HG03139 (cell line): Measurements from ENCODE around the gene BMP6.
"Not testable (repeated sequence)": the region's sequence is repeated elsewhere in the genome, so short reads cannot be mapped to it uniquely, and the experiment has no call there.

Source experiments
- ATAC-seq: cut with Tn5 transposase; IDR thresholded peaks from one replicate; pipeline ENCODE4 v1.9.1; 2021; ENCODE audit not compliant: unreplicated experiment

Gene BMP6

GRCh38 chr6:7786214-7786661 is 60.3 kb downstream of the BMP6 start:
- ATAC-seq: no peak

- no peak for ATAC-seq
Measured at GRCh38 chr6:7787137-7787608, 61.3 kb downstream of the BMP6 start.

- ATAC-seq: no peak
Measured at GRCh38 chr6:7787731-7788130, 61.8 kb downstream of the BMP6 start.

DNA sequence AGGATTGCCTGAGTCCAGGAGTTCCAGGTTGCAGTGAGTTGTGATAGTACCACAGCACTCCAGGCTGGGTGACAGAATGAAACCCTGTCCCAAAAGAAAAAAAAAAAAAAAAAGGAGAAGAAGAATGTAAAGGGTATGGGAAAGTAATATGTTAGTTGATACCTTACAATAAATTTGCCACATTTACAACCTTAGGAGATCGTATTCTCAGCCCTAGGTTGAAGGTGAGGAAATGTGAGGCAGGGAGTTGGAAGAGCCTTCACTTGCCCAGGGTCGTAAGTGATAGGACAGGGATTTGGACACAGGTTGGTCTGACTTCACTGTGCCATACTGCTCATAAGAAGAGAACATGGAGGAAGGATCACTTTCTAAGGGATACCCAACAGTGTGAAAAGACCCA is 68.6 kb downstream of the BMP6 start:
- ATAC-seq: no peak

GRCh38 chr6:7797386-7797785 is 71.5 kb downstream of the BMP6 start:
- no peak for ATAC-seq

GRCh38 chr6:7798751-7799150 is 72.9 kb downstream of the BMP6 start:
- ATAC-seq: no peak

DNA sequence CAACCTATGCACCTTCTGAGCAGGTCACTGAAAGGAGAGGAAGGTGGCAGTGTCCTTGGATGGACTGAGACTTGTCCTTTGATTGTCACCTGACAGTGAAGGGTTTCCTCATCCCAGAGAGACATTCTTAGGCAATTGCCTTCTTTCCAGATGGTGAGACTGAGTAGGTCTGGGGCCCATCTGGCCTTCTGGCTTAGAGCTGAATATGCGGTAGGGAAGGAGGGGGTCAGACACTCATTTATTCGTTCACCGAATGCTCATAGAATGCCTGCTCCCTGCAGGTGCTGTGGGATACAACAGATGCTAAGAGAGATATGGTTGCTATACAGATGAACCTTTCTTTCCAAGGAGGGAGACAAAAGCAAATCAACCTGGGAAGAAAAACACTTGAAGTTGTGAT is 76.8 kb downstream of the BMP6 start:
- ATAC-seq: no peak

DNA sequence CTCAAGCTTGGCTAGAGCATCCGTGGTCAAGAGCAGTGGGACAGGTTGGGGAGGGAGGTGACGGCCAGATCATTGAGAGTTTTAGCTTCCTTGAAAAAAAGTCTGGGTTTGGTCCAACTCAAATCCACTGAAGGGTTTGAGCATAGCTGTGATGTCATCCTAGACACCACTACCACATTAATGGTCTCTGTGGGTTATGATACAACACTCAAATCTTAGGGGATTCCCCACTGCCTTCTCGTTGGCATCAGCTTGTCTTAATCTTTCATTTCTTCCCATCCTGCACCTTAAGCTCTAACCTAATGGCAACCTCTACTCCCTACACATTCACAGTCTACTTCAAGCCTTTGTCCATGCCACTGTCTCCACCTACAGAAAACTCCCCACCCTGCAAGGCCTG is 77.3 kb downstream of the BMP6 start:
- ATAC-seq: no peak

DNA sequence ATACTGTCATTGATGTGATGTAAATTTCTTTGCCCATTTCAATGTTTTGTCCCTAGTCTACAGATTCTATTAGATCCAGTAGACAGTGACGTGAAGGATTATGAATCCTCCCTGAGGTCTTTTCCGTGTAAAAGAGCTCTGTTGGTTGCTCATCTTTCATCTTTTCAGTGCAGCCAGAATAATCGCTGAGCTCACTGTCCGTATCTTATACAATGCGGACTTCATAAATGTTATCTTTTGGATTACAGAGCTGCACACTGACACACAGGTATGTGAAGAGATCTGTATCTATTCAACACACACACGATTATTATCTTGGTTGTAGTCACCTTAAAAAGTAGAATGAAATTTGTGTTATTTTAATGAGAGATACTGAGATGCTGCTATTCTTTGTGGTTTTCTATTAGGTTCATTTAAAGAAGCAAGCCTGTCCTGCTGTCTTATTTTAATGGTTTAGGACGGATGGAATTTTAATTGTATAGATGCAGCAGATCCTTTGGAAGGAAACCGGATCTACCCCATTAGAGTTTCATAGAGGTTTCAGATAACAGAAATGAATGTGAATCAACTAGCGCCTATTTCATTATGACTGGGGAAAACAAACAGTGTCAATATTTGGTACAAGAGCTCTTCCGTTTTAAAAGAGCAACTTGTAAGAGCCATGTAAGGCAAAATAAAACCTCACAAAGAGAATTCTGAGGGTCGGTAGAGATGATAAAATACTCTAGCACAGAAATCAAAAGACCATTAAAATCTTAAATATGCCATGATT is 79.4 kb downstream of the BMP6 start:
- no peak for ATAC-seq

DNA sequence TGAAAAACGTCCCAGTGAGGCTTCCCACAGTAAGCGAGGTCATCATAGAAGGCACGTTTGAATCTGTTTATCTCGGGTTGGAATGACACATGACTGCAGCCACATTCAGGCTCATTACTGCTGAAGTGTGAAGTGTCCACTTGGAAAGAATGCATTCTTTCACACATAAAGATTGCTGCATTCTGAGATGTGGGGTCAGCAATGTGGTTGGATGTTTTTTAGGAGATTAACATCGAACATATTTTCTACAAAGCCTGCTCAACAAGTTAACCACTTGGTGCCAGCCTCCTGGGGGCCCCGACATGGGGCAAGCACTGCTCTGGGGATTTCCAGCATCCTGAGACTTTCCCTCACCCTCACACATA is 79.9 kb downstream of the BMP6 start:
- ATAC-seq: no peak

- ATAC-seq: no peak
Measured at GRCh38 chr6:7806711-7807110, 80.8 kb downstream of the BMP6 start.

GRCh38 chr6:7809346-7809745 is 83.4 kb downstream of the BMP6 start:
- no peak for ATAC-seq

DNA sequence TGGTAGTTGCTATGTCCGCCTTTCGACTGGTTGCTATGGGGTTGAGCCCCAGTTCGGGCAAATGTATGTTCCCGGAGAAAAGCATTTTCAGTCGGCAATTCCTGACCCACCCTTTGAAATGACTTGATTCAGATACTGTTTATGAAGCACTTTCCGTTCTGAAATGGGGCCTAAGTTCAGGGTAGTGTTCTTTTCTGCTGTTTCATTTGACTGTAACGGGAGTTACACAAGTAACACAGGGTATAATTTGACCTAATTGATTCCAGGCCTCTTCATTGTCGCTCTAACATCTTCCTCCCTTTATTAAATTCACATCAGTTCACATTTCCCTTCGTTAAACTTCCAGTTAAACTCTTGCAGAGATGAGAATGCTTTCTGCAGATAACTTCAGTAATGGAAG is 85.5 kb downstream of the BMP6 start:
- no peak for ATAC-seq

DNA sequence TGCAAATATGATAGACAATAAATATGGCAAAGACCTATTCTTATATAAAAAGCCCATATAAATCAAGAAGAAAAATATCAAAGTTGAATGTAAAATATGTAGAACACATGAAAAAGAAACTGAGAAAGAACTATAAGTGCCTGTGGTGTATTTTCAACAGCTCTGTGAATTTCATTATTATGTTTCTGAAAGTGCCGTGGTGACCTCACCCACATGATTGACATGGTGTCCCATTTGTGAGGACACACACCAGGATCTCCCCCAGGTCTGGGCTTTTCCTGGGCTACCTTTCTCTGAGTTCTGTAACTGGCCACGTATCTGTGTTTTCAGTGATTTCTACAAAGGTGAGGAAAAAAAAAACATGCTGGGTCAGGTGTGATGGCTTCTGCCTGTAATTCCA is 86.7 kb downstream of the BMP6 start:
- no peak for ATAC-seq

GRCh38 chr6:7813193-7813592 is 87.3 kb downstream of the BMP6 start:
- no peak for ATAC-seq

DNA sequence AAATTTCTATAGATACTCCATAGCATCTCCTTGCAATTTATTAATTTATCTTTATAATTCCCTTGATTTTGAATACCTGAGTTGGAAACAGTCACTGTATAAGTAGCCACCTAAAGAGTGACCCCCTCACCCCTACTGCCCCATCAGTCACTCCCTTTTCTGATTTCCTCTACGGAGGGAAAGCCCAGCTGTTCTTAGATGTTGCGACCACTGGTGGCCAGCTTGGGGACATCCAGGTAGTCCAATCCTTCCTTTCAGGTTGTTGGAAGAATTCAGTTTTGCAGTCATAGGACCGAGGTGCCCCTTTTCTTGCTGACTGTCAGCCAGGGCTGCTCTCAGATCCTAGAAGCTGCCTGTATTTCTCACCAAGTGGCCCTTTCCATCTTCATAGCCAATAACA is 87.8 kb downstream of the BMP6 start:
- no peak for ATAC-seq

GRCh38 chr6:7815716-7816115 is 89.8 kb downstream of the BMP6 start:
- no peak for ATAC-seq

GRCh38 chr6:7817184-7817583 is 91.3 kb downstream of the BMP6 start:
- not testable (repeated sequence) for ATAC-seq

DNA sequence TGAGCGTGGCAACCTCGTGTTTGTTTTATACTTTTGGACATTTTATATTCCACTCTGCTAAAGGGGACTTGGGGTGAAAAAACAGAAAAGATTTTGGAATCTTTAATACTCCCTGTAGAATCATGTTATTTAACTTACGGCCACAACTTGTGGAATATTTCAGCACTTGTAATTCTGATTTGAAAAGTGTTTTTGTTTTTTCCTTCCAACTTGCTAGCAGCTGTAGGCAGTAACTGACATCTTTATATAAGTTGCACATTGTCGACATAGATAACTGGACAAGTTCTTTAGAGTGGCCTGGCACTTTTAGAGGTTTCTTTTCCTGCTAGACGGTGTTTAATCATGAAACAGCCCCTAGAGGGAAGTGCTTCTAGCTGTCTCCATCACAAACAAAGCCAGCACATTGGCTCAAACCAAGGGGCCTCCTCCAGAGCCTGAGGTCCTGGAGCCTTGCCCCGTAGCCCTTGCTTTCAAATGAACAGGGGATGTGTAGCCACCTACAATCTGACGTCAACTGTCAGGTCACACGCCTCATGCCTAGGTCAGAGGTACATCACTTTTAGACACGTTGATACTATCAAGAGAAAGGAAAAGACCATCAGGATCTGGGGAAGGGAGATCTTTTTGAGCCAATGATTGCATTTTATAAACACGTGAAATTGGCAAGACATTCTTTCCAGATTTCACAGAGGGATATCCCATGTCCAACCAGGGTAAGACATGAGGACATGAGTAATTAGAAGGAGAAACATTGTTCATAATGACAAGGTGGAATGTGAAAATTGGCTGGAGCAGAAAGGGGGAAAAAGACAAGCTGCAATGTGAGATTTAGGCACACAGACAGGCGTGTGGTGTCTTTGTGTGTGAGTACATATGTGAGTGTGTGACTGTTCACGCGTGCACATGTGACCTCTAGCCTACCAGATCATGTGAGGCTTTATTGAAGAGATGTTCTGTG is 92.6 kb downstream of the BMP6 start:
- ATAC-seq: no peak

DNA sequence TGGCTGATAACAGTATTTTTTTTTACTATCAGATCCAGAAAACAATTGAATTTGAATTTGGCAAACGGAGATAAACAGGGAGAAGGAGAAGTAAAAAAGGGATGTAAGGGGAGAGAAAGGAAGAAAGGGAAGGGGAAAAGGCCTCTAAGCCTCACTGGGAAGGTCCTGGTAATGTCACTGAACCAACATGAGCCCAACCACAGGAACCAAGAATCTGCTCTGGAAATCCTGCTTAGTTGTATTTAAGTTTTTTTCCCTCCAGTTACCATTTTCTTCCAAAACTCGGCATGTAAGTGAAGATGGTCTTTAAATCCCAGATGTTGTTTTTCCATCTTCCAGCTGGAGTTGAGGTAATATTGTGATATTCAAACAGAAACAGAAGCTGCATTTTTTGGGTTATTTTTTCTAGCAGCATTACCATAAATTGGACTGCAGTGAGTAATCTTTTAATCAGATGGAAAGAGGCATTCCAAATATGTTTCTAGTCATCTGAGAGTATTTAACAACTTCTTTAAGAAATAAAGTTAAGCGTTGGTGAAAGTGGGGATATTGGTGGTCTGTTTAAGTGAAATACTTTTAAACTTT is 93.6 kb downstream of the BMP6 start:
- ATAC-seq: no peak

GRCh38 chr6:7820288-7820835 is 94.5 kb downstream of the BMP6 start:
- ATAC-seq: no peak
